HG03159 (cell line): ENCODE results near the gene DIS3L2.

Source experiments
- ATAC-seq: cut with Tn5 transposase; IDR thresholded peaks from one replicate; pipeline ENCODE4 v1.9.1; 2021; ENCODE audit warnings: mild to moderate bottlenecking, moderate library complexity; ENCODE audit not compliant: unreplicated experiment

Gene DIS3L2

GRCh38 chr2:232052591-232052990, 91.1 kb downstream of the DIS3L2 start:
- no peak for ATAC-seq

GRCh38 chr2:232053777-232054176, 92.3 kb downstream of the DIS3L2 start:
- no peak for ATAC-seq

DNA sequence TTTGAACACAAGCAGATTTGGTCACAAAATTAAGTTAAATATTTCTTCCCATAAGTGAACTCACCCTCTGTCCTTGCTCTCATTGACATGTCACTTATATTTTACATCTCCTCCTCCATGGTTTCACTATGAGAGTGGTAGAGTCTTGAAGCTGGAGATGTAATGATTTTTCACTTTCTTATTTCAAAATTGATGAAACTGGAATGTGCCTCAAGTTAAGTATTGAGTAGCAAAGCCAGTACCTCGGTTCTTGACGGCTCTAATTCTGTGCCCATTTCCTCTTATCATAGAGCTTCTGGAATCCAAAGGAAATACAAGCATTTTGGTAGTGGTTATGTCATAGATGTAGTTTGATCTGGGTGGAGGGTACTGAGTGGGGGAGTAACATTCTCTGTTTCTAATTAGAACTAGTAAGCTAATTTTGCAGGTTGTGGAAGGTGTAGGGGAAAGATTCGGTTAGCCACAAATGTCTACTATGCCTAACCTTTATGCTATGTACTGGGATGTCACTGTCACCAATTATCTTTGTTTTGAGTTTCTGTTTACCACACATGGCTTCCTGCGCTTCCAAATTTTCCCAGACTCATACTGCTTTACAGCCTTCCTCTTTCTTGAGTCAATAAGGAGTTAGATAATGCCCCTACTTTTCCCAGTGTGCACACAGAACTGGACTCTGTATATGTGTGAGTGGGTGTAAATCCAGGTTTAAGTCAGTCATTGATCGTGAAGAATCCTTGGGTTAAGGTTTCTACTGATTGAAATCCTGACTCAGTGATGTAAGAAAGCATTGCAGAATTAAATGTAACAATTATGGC, 96.8 kb downstream of the DIS3L2 start:
- ATAC-seq: no peak

DNA sequence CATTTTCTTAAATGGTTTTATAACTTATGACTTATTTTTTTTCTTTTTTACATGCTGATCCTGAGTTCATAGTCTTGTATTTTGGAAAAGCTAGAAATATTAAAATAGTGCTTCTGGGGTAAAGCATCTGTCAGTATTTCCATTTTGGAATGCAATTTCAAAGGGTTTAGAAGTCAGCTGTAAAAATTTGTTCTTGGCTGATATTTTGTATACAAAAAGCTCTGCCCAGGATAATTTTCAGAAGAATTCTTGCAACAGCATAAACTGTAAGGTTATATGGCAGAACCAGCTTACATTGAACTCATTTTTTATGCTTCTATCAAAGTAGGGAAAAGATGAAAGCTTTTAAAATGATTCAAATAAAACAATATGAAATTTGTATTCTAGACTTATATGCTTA, 97.4 kb downstream of the DIS3L2 start:
- ATAC-seq: no peak

DNA sequence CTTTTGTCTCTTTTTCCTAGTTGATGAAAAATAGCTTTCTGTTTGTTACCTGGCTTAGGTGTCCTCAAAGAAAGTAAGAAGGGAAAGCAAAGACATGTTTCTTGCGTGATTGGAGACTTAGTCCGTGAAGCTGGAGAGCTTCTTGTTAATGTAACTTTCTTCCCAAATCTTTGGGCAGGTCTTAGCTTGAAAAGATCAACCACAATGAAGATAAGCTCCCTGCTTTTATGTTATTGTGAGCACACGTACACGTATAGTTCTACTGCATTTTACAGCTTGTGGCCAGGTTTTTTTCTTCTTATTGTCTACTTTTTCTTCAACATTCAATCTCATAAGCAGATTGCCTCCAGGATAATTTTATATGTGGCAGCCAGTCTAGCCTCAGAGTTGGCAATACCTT, 99.8 kb downstream of the DIS3L2 start:
- no peak for ATAC-seq

- no peak for ATAC-seq
Observed at GRCh38 chr2:232073026-232073425, 111.5 kb downstream of the DIS3L2 start.

- ATAC-seq: no peak
Observed at GRCh38 chr2:232073699-232074098, 112.2 kb downstream of the DIS3L2 start.

DNA sequence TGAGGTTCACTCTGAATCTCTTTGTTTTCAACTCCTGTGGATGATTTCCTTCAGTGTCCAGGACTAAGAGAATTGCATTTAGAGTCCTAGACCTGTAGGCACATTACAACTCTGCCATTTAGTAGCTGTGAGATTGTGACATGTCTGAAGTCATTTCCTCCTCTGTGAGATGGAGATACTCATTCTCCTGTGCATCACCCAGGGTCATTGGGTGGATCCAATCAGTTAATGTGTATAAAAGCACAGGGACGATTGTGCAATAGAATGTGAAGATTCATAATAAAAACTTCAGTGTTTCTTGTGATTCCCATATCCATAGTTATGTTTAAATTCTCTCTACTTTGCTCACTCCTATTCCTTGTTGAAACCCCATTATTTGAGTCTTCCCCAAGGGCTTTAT, 113.6 kb downstream of the DIS3L2 start:
- ATAC-seq: no peak

DNA sequence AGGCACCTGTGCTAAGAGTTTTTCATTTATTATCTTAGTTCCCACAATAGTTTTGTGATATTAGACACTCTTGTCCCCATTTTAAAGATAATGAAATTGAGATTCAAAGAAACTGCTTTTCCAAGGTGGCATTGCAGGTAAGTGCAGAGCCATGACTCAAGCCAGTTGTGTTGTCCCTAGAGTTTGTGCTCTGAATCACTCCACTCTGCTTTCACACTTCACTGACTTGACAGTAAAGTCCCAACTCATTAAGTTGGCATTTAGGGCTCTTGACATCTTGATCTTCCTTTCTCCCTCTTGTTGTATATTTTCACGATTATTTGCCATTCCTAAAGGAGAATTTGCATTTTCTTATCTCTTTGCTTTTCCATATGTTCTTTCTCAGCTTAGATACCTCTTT, 114.3 kb downstream of the DIS3L2 start:
- ATAC-seq: no peak

DNA sequence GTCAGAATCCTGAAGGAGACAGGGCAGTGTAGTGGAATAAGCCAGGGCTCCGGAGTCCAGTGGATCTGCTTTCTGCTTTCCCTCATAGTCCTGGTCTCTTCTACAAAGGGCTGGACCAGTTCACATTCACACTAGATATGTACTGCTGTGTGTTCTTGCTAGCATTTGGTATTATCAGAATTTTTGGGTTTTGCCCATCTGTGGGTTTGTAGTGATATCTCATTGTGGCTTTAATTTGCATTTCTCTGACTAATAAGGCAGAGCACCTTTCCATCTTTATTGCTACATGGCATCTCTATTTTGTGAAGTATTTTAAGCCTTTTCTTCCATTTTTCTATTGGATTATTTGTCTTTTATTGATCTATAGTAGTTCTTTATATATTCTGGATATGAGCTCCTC, 114.8 kb downstream of the DIS3L2 start:
- no peak for ATAC-seq

GRCh38 chr2:232076736-232077135, 115.2 kb downstream of the DIS3L2 start:
- no peak for ATAC-seq

GRCh38 chr2:232085164-232085563, 123.7 kb downstream of the DIS3L2 start:
- no peak for ATAC-seq

- no peak for ATAC-seq
Observed at GRCh38 chr2:232085826-232086425, 124.4 kb downstream of the DIS3L2 start.

DNA sequence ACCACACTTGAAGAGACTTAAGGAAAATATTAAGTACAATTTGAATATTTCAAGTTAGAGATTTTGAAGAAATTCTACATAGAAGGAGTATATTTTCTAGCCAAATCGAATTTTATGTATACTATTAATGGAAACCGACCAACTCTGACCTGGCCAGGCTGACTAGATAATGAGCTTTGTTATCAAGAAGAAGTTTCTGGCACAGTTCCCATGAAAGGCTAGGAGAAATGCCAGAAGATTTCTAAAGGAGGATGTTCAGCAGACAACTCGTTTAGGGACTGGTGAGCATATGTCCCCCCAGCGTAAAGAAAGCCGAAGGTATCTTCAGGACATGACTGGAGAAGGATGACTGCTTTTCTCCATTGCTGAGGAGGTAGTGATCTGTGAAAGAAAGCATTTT, 127.3 kb downstream of the DIS3L2 start:
- no peak for ATAC-seq

DNA sequence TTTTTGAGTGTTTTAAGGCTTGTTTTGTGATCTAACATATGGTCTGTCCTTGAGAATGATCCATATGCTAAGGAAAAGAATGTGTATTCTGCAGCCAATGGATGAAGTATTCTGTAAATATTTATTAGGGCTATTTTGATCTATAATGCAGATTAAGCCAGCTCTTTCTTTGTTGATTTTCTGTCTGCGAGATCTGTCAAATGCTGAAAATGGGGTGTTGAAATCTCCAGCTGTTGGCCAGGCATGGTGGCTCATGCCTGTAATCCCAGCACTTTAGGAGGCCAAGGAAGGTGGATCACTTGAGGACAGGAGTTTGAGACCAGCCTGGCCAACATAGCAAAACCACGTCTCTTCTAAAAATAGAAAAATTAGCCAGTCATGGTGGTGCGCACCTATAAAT, 132.7 kb downstream of the DIS3L2 start:
- no peak for ATAC-seq

DNA sequence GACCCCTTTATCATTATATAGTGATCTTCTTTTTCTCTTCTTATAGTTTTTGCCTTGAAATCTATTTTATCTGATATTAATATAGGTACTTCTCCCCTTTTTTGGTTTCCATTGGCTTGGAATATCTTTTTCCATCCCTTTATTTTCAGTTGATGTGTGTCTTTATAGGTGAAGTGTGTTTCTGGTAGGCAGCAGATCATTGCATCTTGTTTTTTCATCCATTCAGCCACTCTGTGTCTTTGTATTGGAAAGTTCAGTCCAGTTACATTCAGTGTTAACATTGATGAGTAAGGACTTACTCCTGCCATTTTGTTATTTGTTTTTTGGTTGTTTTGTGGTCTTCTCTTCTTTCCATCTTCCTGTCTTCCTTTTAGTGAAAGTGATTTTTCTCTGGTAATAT, 133.4 kb downstream of the DIS3L2 start:
- ATAC-seq: no peak

DNA sequence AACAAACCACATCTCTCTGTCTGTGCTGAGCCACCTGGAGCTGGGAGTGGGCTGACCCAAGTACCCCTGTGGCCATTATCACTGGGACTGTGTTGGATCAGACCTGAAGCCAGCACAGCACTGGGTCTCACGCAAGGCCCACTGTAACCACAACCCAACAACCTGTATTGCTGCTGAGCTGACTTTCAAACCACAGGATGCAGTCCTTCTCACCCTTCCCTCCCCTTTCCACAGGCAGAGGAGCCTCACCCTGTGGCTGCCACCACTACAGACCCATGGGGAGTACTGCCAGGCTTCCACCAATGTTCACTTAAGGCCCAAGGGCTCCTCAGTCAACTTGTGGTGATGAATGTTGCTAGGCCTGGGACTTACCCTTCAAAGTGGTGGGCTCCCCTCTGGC, 135.7 kb downstream of the DIS3L2 start:
- ATAC-seq: no peak

DNA sequence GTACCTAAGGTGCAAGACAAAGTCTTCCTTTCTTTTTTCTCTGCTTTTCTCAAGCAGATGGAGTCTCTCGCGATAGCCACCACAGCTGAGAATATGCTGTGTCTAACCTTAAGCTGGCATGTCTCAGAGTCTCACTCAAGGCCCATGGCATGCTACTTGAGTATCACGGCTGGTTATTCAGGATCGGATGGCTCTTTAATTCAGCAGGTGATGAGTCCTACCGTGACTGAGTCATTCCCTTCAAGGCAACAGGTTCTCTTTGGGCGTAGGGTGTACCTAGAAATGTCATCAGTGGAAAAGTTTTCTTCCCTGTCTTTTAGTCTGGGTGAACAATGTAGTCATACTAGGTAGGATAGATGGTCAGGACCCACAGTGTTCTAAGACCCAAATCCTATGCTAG, 136.2 kb downstream of the DIS3L2 start:
- ATAC-seq: no peak

GRCh38 chr2:232102380-232102779, 140.9 kb downstream of the DIS3L2 start:
- no peak for ATAC-seq

DNA sequence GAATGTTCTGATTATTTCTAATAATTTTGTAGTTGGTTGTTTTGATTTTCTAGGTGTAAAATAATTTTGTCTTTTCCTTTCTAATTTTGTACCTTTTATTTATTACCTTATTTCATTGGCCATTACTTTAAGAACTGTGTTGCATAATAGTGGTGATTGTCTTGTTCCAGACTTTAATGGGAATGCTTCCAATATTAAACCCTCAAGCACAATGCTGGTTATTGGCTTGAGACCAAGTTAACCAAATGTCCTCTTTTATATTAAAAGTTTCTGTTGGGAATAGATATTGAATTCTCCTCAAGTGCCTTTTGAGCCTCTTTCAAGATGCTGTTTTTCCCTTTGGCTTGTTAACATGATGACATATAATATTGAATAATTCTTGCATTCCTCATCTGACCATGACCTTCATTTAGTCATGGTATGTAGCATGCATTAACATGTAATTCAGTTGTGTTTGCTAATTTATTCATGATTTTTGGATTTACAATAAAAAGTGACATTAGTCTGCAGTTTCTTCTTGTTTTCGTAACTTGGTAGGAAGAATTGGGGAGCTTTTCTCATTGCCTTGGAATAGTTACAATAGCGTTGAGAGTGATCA, 141.7 kb downstream of the DIS3L2 start:
- no peak for ATAC-seq

DNA sequence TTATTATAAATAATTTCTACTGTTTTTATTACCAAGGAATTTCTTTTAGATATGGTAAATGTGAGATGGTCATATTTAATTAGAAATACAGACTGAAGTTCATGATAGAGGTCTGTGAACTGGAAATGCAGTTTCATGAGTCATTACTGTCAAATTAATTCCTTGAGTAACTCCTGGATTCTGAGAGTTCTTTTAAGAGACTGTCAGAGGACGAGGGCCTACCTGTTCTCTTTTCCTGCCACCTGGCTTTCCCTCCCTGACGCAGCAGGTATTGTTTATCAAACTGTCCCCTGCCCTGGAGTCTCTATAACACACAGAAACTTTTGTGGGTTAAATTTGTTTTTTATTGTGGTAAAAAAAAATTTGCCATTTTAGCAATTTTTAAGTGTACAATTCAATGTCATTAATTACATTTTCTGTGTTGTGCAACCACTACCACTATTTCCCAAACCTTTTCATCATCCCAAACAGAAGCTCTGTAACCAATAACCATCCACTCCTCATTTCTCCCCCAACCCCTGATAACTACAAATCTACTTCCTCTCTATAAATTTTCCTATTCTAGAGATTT, 142.6 kb downstream of the DIS3L2 start:
- no peak for ATAC-seq

DNA sequence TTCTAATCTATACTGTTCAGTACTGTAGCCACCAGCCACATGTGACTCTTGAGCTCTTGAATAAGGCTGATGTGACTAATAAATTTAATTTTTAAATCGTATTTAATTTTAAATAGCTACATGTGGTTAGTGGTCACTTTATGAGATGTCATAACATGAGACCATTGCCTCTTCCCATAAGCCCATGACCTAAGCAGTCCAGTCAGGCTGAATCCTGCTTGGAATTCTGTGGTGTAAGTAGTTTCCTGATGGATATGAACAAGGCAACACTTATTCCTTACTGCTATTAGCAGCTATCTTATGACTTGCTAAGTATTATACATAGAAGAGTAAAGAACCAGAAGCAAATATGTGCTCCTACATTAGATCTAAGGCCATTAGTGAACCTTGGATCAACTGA, 150.0 kb downstream of the DIS3L2 start:
- ATAC-seq: no peak
